ENCODE results near the gene ATP2B2. TPM values are rescaled to one million over a fixed set of nuclear protein-coding genes. Genes with fewer than 3 reads are reported as not detected.

ATP2B2 gene
- total and polyA plus RNA-seq, 10 of the 15 experiments (the other 5 are each of a cell fraction or from before 2014, with no cell fraction given): 0.04 TPM; not detected in 9

DNA sequence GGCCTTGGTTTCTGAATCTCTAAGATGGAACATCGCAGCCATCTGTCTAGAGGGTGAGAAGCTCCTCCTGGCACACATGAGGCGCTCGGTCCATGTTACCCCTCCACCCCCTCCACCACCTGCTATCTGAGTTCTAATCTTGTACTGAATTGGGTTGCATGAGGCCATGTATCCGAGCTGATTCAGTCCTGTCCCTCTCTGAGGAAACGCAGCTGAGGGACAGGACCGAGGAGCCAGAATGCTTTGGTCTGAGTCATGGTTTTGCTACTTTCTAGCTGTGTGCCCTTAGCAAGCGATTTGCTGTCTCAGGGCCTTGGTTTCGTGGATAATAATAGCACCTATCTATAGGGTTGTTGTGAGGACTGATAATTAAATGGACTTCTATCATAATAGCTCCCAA, 96.7 kb downstream of the ATP2B2 start:
- intact Hi-C loops (cut with micrococcal nuclease; ENCODE audit: unreplicated experiment) (no loop called here), in situ Hi-C loops (cut with MboI) (no loop called here)
- peaks cover 0 to 3% of the 10 kb centered on the region in 2 experiments; a peak in 1 of 4 replicates for H3K27me3 ChIP-seq (replicated peaks in 1 of 2; ENCODE audit: control insufficient read depth in 2 of 2, insufficient read depth in 2 of 2, low read length in 1 of 2)
- no peaks in the 10 kb centered on the region for H3K9me3 ChIP-seq (replicated peaks; ENCODE audit: control insufficient read depth, insufficient read depth, low read length)
- no peak overlapping the region for H3K9ac ChIP-seq (ENCODE audit: control insufficient read depth, insufficient read depth, low read length)
- no peaks in the 10 kb centered on the region for H3K36me3 ChIP-seq (ENCODE audit: control insufficient read depth in 2 of 2, insufficient read depth in 2 of 2, low read length in 1 of 2)
- no peaks in the 10 kb centered on the region for H3K4me1 ChIP-seq (ENCODE audit: control insufficient read depth, insufficient read depth, low read length)
- H3K4me3 ChIP-seq: no peak overlapping the region
- no peak for FAIRE-seq
- POLR2A ChIA-PET: no interaction called here
- no peak for DNase-seq (ENCODE audit: low read depth, low spot score)
- 42% methylated on average over 8 of the region's 8 CpGs for WGBS (ENCODE audit: insufficient coverage, insufficient replicate concordance, low lambda C conversion rate, missing lambda C conversion rate)
- CTCF ChIA-PET: no interaction called here
- no peaks in the 10 kb centered on the region for H3K79me2 ChIP-seq (ENCODE audit: control insufficient read depth, insufficient read depth, low read length)
- ATAC-seq: no peak
- SMC1A ChIA-PET (ENCODE audit: uncharacterized antibody, unreplicated experiment): interaction anchor here (0.6 to 0.7 kb wide), 2 partner anchors 25 to 1310 kb away, joined by 3 read pairs; no protein-coding TSS in a partner anchor
- no peak overlapping the region for H3K27ac ChIP-seq (ENCODE audit: control insufficient read depth, insufficient read depth)
- H2AFZ ChIP-seq (ENCODE audit: control insufficient read depth, low read depth, low read length): no peak overlapping the region
- RAD21 ChIA-PET (ENCODE audit: unreplicated experiment): no interaction called here
- H4K20me1 ChIP-seq (ENCODE audit: control insufficient read depth, insufficient read depth): no peaks in the 10 kb centered on the region
- TF ChIP-seq, protein P1, sequence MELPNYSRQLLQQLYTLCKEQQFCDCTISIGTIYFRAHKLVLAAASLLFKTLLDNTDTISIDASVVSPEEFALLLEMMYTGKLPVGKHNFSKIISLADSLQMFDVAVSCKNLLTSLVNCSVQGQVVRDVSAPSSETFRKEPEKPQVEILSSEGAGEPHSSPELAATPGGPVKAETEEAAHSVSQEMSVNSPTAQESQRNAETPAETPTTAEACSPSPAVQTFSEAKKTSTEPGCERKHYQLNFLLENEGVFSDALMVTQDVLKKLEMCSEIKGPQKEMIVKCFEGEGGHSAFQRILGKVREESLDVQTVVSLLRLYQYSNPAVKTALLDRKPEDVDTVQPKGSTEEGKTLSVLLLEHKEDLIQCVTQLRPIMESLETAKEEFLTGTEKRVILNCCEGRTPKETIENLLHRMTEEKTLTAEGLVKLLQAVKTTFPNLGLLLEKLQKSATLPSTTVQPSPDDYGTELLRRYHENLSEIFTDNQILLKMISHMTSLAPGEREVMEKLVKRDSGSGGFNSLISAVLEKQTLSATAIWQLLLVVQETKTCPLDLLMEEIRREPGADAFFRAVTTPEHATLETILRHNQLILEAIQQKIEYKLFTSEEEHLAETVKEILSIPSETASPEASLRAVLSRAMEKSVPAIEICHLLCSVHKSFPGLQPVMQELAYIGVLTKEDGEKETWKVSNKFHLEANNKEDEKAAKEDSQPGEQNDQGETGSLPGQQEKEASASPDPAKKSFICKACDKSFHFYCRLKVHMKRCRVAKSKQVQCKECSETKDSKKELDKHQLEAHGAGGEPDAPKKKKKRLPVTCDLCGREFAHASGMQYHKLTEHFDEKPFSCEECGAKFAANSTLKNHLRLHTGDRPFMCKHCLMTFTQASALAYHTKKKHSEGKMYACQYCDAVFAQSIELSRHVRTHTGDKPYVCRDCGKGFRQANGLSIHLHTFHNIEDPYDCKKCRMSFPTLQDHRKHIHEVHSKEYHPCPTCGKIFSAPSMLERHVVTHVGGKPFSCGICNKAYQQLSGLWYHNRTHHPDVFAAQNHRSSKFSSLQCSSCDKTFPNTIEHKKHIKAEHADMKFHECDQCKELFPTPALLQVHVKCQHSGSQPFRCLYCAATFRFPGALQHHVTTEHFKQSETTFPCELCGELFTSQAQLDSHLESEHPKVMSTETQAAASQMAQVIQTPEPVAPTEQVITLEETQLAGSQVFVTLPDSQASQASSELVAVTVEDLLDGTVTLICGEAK (IDR thresholded peaks at IDR 0.05; ENCODE audit: borderline replicate concordance): no peak
- TF ChIP-seq, protein P2, sequence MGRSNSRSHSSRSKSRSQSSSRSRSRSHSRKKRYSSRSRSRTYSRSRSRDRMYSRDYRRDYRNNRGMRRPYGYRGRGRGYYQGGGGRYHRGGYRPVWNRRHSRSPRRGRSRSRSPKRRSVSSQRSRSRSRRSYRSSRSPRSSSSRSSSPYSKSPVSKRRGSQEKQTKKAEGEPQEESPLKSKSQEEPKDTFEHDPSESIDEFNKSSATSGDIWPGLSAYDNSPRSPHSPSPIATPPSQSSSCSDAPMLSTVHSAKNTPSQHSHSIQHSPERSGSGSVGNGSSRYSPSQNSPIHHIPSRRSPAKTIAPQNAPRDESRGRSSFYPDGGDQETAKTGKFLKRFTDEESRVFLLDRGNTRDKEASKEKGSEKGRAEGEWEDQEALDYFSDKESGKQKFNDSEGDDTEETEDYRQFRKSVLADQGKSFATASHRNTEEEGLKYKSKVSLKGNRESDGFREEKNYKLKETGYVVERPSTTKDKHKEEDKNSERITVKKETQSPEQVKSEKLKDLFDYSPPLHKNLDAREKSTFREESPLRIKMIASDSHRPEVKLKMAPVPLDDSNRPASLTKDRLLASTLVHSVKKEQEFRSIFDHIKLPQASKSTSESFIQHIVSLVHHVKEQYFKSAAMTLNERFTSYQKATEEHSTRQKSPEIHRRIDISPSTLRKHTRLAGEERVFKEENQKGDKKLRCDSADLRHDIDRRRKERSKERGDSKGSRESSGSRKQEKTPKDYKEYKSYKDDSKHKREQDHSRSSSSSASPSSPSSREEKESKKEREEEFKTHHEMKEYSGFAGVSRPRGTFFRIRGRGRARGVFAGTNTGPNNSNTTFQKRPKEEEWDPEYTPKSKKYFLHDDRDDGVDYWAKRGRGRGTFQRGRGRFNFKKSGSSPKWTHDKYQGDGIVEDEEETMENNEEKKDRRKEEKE (IDR thresholded peaks at IDR 0.05): no peak
- TF ChIP-seq POLR2A (IDR thresholded peaks at IDR 0.05; ENCODE audit: low read depth, low read length) (no peak), MEF2B (IDR thresholded peaks at IDR 0.05; ENCODE audit: partially characterized antibody, poor library complexity, severe bottlenecking) (no peak), BCL11A (IDR thresholded peaks at IDR 0.05; ENCODE audit: low read depth, low read length) (no peak), SPI1 (IDR thresholded peaks at IDR 0.05; ENCODE audit: borderline replicate concordance, insufficient read depth, low read depth, low read length) (no peak), IRF4 (IDR thresholded peaks at IDR 0.05; ENCODE audit: low read depth, low read length) (no peak)
- BruUV-seq (replicated peaks): no TSS peak
- no peak overlapping the region for H3K4me2 ChIP-seq (ENCODE audit: control insufficient read depth, insufficient read depth)
